HCT116 (cell line): ENCODE measurements around the gene IL31. TPM values are rescaled to one million over a fixed set of nuclear protein-coding genes. Genes with fewer than 3 reads are reported as not detected.

Source experiments
- ATAC-seq: fragments of 200-7000 bp; cut with Tn5 transposase; 2 replicates; pipeline ENCODE4 v1.9.1; 2020; ENCODE audit warnings: mild to moderate bottlenecking, moderate library complexity
- BruUV-seq: library from RNA; stranded (reverse); fragments of 400-500 nt; replicated peaks from 2 replicates; lab custom pipeline; 2021; lab: Mats Ljungman, UMichigan
- CTCF ChIA-PET: fragments of 300-600 bp; sonication (Branson Sonifier 250); formaldehyde crosslinking; loops from one replicate; lab custom pipeline; 2021; ENCODE audit warnings: antibody characterized with exemption; lab: Charles Lee
- POLR2A ChIA-PET: fragments of 300-600, 350-600 bp; sonication (Branson Sonifier 250); formaldehyde crosslinking; loops from one replicate; lab custom pipeline; 2021; ENCODE audit warnings: antibody characterized with exemption; lab: Charles Lee
- RAD21 ChIA-PET, 2 experiments: fragments of 300-600 bp; sonication (Branson Sonifier 250); formaldehyde crosslinking; loops; one replicate each; lab custom pipeline; 2023; ENCODE audit warnings: low total read pairs in 2 of 2; ENCODE audit not compliant: uncharacterized antibody in 2 of 2, unreplicated experiment in 2 of 2, low non-redundant PET in 1 of 2; lab: Charles Lee
- DNase-seq: peaks from one replicate; pipeline ENCODE4 v3.0.0-alpha.2; 2010; ENCODE audit warnings: low read depth, low spot score
- H2AFZ ChIP-seq: fragments of 200-600 bp; shearing (Covaris generic), sonication (generic); 2 replicates; pipeline ENCODE4 v1.6.1; 2017; ENCODE audit warnings: low read depth, mixed run types, mixed read lengths, antibody characterized with exemption, low read length; ENCODE audit not compliant: poor library complexity, severe bottlenecking
- H3K27ac ChIP-seq: 2 replicates; pipeline ENCODE4 v1.5.1; 2012; ENCODE audit warnings: low read depth, low read length
- H3K27me3 ChIP-seq: fragments of 200-600 bp; sonication (generic); 2 replicates; pipeline ENCODE4 v1.6.1; 2016; ENCODE audit warnings: mixed run types, low read length, mixed read lengths; ENCODE audit not compliant: insufficient read depth
- H3K36me3 ChIP-seq, 2 experiments: fragments of 200-500 bp in 1 of 2; fragments of 200-600 bp in 1 of 2; sonication (Bioruptor generic) in 1 of 2; sonication (generic) in 1 of 2; 2 replicates each; pipeline versions ENCODE4 v1.5.1 to v1.6.1; 2014 to 2016; ENCODE audit warnings: low read length in 2 of 2, inconsistent platforms in 1 of 2, mixed read lengths in 1 of 2, mixed run types in 1 of 2; ENCODE audit not compliant: insufficient read depth in 2 of 2, control insufficient read depth in 1 of 2
- H3K4me1 ChIP-seq, 2 experiments: fragments of 200-600 bp in 1 of 2; sonication (generic) in 1 of 2; 2 replicates each; pipeline versions ENCODE4 v1.5.1 to v1.6.1; 2012 to 2017; ENCODE audit warnings: low read length in 2 of 2, inconsistent platforms in 1 of 2, mild to moderate bottlenecking in 1 of 2, mixed read lengths in 1 of 2, mixed run types in 1 of 2, moderate library complexity in 1 of 2; ENCODE audit not compliant: insufficient read depth in 2 of 2, control insufficient read depth in 1 of 2
- H3K4me2 ChIP-seq: fragments of 200-600 bp; sonication (generic); 2 replicates; pipeline ENCODE4 v1.6.1; 2017; ENCODE audit warnings: mixed run types, low read length, mixed read lengths
- H3K4me3 ChIP-seq, 2 experiments: fragments of 200-600 bp in 1 of 2; sonication (generic) in 1 of 2; replicated peaks in 1 of 2; 2 replicates each; pipeline ENCODE4 v1.5.1; 2011 to 2016; ENCODE audit warnings: low read length in 2 of 2, control low read depth in 1 of 2, low read depth in 1 of 2, mild to moderate bottlenecking in 1 of 2, mixed read lengths in 1 of 2, mixed run types in 1 of 2
- H3K79me2 ChIP-seq: fragments of 200-600 bp; sonication (generic); 2 replicates; pipeline ENCODE4 v1.6.1; 2017; ENCODE audit warnings: mild to moderate bottlenecking, mixed run types, low read length, moderate library complexity, mixed read lengths; ENCODE audit not compliant: insufficient read depth
- H3K9ac ChIP-seq: fragments of 200-600 bp; sonication (generic); 2 replicates; pipeline ENCODE4 v1.6.1; 2016; ENCODE audit warnings: low read length, mixed read lengths
- H3K9me2 ChIP-seq: fragments of 200-600 bp; sonication (generic), shearing (Covaris generic); 2 replicates; pipeline ENCODE4 v1.6.1; 2017; ENCODE audit warnings: mixed run types, mild to moderate bottlenecking, moderate library complexity; ENCODE audit not compliant: insufficient read depth
- H3K9me3 ChIP-seq, 2 experiments: fragments of 200-500 bp in 1 of 2; fragments of 200-600 bp in 1 of 2; sonication (Bioruptor generic) in 1 of 2; sonication (generic) in 1 of 2; 2 replicates each; pipeline ENCODE4 v1.6.1; 2014 to 2017; ENCODE audit warnings: low read length in 2 of 2, mixed read lengths in 2 of 2, inconsistent platforms in 1 of 2, low read depth in 1 of 2, mild to moderate bottlenecking in 1 of 2, mixed run types in 1 of 2, moderate library complexity in 1 of 2; ENCODE audit not compliant: control insufficient read depth in 1 of 2, insufficient read depth in 1 of 2
- H4K20me1 ChIP-seq: fragments of 200-600 bp; sonication (generic), shearing (Covaris generic); 2 replicates; pipeline ENCODE4 v1.6.1; 2017; ENCODE audit warnings: mixed run types, mild to moderate bottlenecking, moderate library complexity; ENCODE audit not compliant: insufficient read depth
- EGR1 ChIP-seq: IDR thresholded peaks from 2 replicates; pipeline ENCODE4 v1.6.1; 2012; ENCODE audit warnings: low read depth
- EZH2 ChIP-seq: fragments of 200-600 bp; sonication (generic); IDR thresholded peaks from 2 replicates; pipeline ENCODE4 v1.6.1; 2017; ENCODE audit warnings: antibody characterized with exemption, mixed run types
- FOSL1 ChIP-seq: IDR thresholded peaks from 2 replicates; pipeline ENCODE4 v1.6.1; 2012; ENCODE audit warnings: low read depth
- POLR2AphosphoS5 ChIP-seq: IDR thresholded peaks from 2 replicates; pipeline ENCODE4 v1.6.1; 2011; ENCODE audit warnings: mild to moderate bottlenecking, low read depth, low read length, moderate library complexity
- RAD21 ChIP-seq: IDR thresholded peaks from 2 replicates; pipeline ENCODE4 v1.6.1; 2012; ENCODE audit warnings: low read depth, mild to moderate bottlenecking
- TCF7L2 ChIP-seq: IDR thresholded peaks from 2 replicates; pipeline ENCODE4 v1.7.0; 2011; ENCODE audit warnings: borderline replicate concordance, inconsistent platforms; ENCODE audit not compliant: insufficient read depth, insufficient read length; ENCODE audit errors: extremely low read depth
- YY1 ChIP-seq: IDR thresholded peaks from 2 replicates; pipeline ENCODE4 v1.6.1; 2011; ENCODE audit warnings: low read length, low read depth, moderate library complexity, mild to moderate bottlenecking; ENCODE audit not compliant: insufficient replicate concordance; ENCODE audit errors: extremely low read depth
- intact Hi-C: fragments of 100-400 bp; cut with micrococcal nuclease; formaldehyde crosslinking; loops from 2 replicates; pipeline ENCODE4 v1.10.0; 2022
- total RNA-seq: library from RNA; stranded (reverse); gene quantifications from one replicate; pipeline ENCODE4 v1.2.1, GENCODE V29; 2021; ENCODE audit not compliant: unreplicated experiment
- TF ChIP-seq, protein P1 (sequence below), 3 experiments: fragments of 200-600 bp in 1 of 3; sonication (generic) in 1 of 3; IDR thresholded peaks in 2 of 3; conservative IDR thresholded peaks in 1 of 3; 2 replicates each; pipeline ENCODE4 v1.5.1; 2012 to 2017; ENCODE audit warnings: low read depth in 2 of 3, low read length in 2 of 3, antibody characterized with exemption in 1 of 3, borderline replicate concordance in 1 of 3, control low read depth in 1 of 3, mild to moderate bottlenecking in 1 of 3, mixed read lengths in 1 of 3, mixed run types in 1 of 3, moderate library complexity in 1 of 3; ENCODE audit not compliant: insufficient read depth in 1 of 3
- TF ChIP-seq, protein P2 (sequence below): IDR thresholded peaks from 2 replicates; pipeline ENCODE4 v1.6.1; 2012

IL31 gene
- total RNA-seq, 1 experiment from 2014 or later: not detected

DNA sequence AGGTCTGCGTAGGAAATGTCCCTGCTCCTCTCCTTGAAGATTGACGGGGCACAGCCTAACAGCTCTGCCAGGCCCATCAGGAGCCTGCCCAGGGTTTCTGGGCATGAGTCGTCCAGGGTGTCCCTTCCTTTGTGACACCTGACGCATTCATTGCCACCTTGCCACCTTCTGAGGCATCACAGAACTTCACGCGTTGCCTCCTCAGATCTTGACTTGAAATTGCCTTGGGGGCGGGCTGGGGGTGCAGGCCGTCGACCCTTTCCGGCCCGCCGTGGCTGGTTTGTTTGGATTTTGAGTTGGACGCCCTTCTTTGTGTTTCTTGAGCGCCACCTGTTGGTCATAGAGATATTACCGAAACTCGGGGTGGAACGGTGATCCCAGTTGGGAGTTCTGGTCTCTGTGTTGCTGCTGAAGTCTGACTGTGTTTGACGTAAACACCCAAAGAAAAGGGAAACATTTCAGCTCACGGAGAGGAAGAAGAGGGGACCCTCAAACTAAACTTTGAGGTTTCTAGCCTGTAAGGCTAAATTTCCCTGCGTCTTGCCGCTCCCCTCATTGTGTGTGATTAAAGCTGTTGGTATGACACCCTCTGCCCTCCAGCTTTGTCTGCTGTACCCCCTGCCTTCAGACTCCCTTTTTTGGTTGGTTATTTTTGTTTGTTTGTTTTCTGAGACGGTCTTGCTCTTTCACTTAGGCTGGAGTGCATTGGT is 50.8 kb downstream of the IL31 start:
- DNase-seq (peak; percentile 41), ATAC-seq (peak; percentile 81)
- ChIA-PET POLR2A (interaction anchor here (0.6 to 0.8 kb wide), 2 partner anchors 42 to 650 kb away, joined by 3 read pairs; no protein-coding TSS in a partner anchor), RAD21 (interaction anchor here in 1 of 2 experiments (1.5 kb wide), 1 partner anchor 68 kb away, joined by 5 read pairs; no protein-coding TSS in a partner anchor), CTCF (interaction anchor here (0.6 to 4.5 kb wide), 10 partner anchors 10 to 74 kb away, joined by 3 to 29 read pairs (median 4); partner anchors contain the start of gene MLXIP)
- BruUV-seq: no TSS peak
- no peaks in the 10 kb centered on the region for H3K9me3 ChIP-seq
- peak overlapping the region; percentile 47 for H3K27ac ChIP-seq
- TF ChIP-seq EGR1: no peak
- TF ChIP-seq, protein P1, sequence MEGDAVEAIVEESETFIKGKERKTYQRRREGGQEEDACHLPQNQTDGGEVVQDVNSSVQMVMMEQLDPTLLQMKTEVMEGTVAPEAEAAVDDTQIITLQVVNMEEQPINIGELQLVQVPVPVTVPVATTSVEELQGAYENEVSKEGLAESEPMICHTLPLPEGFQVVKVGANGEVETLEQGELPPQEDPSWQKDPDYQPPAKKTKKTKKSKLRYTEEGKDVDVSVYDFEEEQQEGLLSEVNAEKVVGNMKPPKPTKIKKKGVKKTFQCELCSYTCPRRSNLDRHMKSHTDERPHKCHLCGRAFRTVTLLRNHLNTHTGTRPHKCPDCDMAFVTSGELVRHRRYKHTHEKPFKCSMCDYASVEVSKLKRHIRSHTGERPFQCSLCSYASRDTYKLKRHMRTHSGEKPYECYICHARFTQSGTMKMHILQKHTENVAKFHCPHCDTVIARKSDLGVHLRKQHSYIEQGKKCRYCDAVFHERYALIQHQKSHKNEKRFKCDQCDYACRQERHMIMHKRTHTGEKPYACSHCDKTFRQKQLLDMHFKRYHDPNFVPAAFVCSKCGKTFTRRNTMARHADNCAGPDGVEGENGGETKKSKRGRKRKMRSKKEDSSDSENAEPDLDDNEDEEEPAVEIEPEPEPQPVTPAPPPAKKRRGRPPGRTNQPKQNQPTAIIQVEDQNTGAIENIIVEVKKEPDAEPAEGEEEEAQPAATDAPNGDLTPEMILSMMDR (IDR thresholded peaks at IDR 0.05 in 2 of 3, conservative IDR thresholded peaks at IDR 0.05 in 1 of 3; ENCODE audit: borderline replicate concordance in 1 of 3, insufficient read depth in 1 of 3, low read depth in 2 of 3, low read length in 2 of 3): peak; percentile 70 to 88 (median 86)
- no peak for TF ChIP-seq EZH2
- TF ChIP-seq, protein P2, sequence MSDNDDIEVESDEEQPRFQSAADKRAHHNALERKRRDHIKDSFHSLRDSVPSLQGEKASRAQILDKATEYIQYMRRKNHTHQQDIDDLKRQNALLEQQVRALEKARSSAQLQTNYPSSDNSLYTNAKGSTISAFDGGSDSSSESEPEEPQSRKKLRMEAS: no peak
- TF ChIP-seq TCF7L2: no peak
- TF ChIP-seq POLR2AphosphoS5: no peak
- no peak for TF ChIP-seq FOSL1
- peak; percentile 96 for TF ChIP-seq RAD21
- no peak for TF ChIP-seq YY1
- intact Hi-C loops: loop anchor here (1.0 to 2.0 kb wide), 3 partner anchors 58 to 69 kb away; no protein-coding TSS in a partner anchor
- peak overlapping the region; percentile 28; the same call in 1 of the 2 replicates for H3K9ac ChIP-seq
- H3K4me2 ChIP-seq: peak overlapping the region; percentile 38
- no peak overlapping the region for H3K4me3 ChIP-seq
- no peaks in the 10 kb centered on the region; the same call in 1 of the 2 replicates for H4K20me1 ChIP-seq
- no peaks in the 10 kb centered on the region for H3K27me3 ChIP-seq
- no peaks in the 10 kb centered on the region for H3K9me2 ChIP-seq
- peaks cover 11 to 12% of the 10 kb centered on the region in 2 experiments for H3K4me1 ChIP-seq
- H3K36me3 ChIP-seq: peaks cover 0 to 6% of the 10 kb centered on the region in 2 experiments; a peak in 1 of 4 replicates
- H2AFZ ChIP-seq: no peak overlapping the region
- H3K79me2 ChIP-seq: peaks cover 66% of the 10 kb centered on the region

Other genes starting within 250 kb of the IL31 start
- gene BCL7A, start 152.3 kb downstream of the IL31 start, total RNA-seq: 14.2 TPM
- 46.3 TPM for gene MLXIP, start 95.5 kb downstream of the IL31 start, total RNA-seq
- not detected for gene LRRC43, start 8.9 kb upstream of the IL31 start, total RNA-seq
- 7.1 TPM for gene B3GNT4, start 29.5 kb upstream of the IL31 start, total RNA-seq
- 60.1 TPM for gene DIABLO, start 51.8 kb upstream of the IL31 start, total RNA-seq
- gene VPS33A, start 92.3 kb upstream of the IL31 start, total RNA-seq: 19.4 TPM
- 42.9 TPM for gene CLIP1, start 248.4 kb upstream of the IL31 start, total RNA-seq